GM10847 (cell line): ENCODE data around the gene SOCS6.

Source experiments
- POLR2A ChIP-seq: IDR thresholded peaks from 2 replicates; pipeline ENCODE4 v1.6.1; 2011; ENCODE audit not compliant: insufficient read length; ENCODE audit errors: extremely low read depth

SOCS6 gene

DNA sequence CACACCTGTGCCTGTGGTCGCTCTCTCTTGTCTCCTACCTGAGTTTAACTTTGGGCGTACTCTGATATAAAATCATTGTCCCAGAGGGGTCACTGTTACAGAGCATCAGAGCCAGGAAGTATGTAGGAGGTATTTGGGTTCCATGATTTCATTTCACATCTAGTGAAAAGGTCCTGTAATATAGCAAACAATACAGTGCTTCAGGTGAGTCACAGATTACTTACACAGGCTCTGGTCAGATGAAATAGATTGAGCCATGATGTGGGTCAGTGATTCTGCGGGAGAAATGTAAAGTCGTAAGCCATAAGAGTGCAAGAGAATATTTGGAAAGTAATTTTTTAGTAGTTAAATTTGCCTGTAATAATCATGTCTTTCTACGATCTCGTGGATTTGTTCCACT is 70.2 kb downstream of the SOCS6 start:
- no peak for TF ChIP-seq POLR2A

DNA sequence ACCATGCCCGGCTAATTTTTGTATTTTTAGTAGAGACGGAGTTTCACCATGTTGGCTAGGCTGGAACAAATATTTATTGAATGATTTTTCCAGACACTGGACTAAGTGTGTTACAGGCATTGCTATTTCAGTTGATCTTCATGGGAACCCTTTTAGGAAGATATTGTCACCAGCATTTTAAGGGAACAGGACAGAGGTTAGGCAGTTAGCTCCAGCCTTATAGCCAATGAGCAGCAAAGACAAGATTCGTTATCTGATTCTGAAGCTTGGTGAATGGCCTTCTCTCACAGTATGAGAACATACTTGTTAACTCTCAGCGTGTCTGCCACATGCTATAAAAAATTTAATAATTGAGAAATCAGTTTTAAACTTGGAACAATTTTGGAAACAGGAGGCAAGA is 73.4 kb downstream of the SOCS6 start:
- no peak for TF ChIP-seq POLR2A

DNA sequence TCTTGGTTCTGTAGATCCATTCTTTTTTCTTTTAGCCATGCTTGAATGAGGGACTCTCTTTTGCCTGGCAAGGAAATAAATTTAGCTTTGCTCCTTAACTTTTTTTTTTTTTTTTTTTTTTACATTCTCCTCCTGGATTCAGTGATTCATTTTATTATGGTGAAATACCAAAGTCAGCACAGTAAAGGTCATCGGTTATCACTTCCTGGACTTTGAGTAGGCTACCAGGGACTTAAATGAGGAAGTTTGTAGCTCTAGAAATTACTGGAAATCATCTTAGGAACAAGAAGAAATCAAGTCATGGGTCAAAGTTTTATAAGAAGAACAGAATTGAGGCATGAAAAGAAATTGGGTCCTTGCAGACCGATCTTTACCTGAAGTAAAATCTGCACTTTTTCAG is 75.0 kb downstream of the SOCS6 start:
- no peak for TF ChIP-seq POLR2A

DNA sequence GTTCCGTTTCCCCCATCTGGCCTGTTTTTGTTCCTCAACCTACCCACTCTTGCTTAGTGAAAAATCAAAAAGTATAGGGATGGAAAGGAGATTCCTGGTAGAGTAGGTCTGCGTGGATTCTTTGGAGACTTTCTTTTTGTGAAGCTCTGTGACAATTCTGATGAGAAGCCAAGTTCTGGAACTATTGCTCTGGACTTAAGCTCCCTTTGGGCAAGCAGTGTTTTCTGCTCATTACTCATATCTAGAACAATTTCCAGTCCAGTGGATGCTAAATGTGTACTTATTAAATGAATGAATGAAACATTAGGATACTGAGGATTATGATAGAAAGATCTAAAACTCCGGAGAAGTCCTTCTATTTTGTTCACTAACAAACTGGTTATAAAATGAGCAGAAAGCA is 76.5 kb downstream of the SOCS6 start:
- TF ChIP-seq POLR2A: no peak

DNA sequence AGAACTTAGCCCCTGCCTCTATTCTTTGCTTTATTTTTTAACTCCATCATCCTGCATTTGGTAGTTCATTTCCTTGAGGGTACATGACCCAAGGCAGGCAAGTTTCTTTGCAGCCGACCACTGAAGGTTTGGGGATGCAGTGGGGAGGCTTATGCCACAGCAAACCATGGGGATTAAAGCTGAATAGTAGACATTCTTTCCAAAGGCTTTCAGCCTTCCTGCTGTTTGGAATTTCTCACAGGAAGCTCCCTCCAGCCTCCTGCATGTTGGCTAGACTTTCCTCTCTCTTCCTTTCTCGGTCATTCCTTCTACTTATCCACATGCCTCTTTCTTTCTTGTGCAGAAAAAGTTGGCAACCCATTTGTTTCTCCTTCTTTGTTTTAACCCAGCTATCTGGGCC is 77.3 kb downstream of the SOCS6 start:
- no peak for TF ChIP-seq POLR2A

DNA sequence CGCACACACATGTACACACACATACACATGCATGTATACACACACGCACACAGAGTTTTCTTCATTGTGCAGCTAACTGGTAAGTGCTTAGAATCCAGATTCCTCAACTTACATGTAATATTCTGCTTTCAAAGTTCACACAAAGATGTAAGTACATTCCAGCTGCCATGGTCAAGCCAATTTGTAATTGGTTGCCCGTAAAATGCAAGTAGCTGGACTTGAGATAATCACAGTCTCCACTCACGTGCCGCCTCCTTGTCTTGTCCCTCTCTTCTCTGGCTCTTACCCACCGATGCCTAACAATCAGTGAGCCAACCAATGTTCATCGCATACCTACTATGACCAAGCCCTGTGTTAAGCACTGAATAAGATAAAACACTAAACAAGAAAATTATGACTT is 77.8 kb downstream of the SOCS6 start:
- TF ChIP-seq POLR2A: no peak

DNA sequence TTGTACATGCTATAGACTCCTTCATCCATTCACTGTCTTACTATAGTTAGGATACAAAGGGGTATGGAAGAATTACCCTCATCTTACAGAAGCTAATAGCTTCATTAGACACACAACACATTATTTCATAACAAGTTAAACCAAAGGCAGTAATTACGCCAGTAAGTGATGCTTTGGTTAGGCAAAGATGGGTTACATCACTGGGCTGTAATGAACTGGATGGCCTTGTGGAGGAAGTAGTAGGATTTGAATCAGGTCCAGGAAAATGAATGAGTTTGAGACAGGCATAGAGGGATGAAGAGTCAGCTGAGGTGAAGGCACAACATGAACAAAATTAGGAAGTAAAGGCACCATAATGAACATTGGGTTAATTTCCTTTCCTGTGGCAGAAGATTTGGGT is 80.1 kb downstream of the SOCS6 start:
- no peak for TF ChIP-seq POLR2A

DNA sequence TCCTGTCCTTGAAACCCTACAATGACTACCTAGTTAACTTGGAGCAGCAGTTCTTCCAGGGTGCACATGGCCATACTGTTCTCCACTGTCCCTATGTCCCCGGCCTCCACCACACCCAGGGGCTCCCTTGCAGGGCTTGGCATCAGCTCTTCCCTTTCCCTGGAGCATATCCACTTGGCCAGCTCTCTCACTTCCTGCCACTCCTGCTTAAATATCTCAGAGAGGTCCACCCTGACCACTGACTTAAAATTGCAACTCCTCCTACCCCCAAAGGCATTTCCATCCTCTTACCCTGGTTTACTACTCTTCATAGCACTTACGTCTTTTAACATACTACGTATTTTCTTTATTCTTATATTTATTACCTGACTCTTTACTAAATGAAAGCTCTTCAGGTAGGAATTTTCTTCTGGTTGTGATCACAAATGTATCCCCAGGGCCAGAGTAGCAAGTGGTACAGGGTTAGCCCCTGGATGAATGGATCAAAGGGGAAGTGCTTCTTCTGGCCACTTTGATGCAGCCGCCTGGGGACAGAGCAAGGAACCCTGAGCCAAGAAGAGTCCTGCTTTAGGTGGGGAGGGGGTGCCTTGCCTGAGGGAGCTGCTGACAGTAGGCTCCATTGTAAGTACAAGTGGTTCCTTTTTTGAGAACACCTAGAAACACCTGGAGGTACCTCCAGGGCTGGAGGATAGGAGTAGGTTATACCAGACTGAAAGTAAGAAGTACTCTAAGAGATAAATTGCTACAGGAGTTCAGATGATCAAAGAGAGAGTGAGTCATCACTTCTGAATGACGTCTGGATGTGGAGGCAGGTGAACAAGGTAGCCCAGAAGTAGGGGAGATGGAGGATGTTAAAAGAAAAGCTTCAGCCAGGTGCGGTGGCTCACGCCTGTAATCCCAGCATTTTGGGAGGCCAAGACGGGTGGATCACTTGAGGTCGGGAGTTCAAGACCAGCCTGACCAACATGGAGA is 82.2 kb downstream of the SOCS6 start:
- no peak for TF ChIP-seq POLR2A

DNA sequence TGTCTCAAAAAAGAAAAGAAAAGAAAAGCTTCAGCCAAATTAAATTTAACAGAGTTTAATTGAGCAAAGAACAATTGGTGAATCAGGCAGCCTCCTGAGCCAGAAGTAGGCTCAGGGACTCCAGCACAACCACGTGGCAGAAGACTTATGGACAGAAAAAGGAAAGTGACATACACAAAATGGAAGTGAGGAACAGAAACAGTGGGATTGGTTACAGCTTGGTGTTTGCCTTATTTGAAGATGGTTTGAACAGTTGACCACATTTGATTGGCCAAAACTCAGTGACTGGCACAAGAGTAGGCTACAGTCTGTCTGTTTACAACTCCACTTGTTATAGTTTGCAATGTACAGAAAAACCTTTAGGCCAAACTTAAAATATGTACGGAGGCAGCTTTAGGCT is 83.1 kb downstream of the SOCS6 start:
- TF ChIP-seq POLR2A: no peak

DNA sequence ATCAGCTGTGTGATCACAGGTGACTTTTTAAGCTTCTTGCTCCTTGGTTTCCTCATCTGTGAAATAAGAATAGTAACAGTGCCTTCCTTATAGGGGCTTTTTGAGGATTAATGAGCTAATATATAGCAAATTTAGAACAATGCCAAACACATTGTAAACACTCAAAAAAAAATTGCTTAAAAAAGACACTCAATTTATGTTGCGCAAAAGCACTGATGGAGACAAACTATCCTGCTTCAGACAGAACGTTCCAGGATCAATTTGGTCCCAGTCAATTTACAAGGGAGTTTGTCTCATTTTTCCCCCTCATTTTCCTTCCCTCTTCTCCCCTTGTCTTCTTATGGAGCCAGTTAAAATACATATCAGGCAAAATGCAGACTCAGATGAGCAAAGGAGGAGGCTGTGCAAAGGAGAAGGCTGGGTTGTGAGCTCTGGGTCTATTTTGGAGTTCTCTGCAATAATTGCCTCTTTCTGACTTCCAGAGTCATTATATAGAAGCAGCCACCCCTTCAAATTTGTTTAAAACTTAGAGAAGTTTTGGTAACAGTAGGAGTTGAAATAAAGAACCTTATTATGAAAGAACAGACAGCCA is 83.7 kb downstream of the SOCS6 start:
- no peak for TF ChIP-seq POLR2A

DNA sequence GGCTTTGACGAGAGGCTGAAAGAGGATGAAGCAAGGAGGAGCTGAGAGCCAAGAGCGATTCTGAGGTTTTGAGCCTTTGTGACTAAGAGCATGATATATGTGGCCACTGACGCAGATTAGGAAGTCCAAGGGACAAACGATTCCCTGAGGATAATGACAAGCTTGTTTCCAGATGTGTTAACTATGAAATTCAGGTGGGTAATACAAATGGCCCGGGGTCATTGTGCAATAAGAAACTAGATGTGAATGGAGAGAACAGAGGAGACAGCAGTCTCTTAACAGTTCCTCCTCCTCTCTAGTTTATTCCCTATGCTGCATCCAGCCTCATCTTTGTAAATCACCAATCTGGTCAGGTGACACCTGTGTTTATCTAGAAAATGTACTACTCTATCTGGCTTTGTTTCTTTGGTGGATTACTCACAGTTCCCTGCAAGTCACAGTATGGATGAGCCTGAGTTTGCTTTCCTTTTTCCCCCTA is 84.2 kb downstream of the SOCS6 start:
- TF ChIP-seq POLR2A: no peak

DNA sequence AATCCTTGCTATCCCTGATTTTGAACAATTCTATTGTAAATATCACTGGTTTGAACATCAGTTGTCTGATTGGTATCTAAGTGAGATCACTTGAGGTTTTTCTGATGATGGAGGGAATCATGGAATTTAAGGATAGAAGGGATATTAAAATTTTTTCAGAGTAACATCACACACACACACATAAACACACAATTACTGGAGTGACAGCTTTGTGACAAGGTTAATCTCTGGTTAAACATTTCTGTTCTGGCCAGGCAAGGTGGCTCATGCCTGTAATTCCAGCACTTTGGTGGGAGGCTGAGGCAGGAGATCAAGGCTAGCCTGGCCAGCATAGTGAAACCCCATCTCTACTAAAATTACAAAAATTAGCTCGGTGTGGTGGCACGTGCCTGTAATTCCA is 85.3 kb downstream of the SOCS6 start:
- no peak for TF ChIP-seq POLR2A

DNA sequence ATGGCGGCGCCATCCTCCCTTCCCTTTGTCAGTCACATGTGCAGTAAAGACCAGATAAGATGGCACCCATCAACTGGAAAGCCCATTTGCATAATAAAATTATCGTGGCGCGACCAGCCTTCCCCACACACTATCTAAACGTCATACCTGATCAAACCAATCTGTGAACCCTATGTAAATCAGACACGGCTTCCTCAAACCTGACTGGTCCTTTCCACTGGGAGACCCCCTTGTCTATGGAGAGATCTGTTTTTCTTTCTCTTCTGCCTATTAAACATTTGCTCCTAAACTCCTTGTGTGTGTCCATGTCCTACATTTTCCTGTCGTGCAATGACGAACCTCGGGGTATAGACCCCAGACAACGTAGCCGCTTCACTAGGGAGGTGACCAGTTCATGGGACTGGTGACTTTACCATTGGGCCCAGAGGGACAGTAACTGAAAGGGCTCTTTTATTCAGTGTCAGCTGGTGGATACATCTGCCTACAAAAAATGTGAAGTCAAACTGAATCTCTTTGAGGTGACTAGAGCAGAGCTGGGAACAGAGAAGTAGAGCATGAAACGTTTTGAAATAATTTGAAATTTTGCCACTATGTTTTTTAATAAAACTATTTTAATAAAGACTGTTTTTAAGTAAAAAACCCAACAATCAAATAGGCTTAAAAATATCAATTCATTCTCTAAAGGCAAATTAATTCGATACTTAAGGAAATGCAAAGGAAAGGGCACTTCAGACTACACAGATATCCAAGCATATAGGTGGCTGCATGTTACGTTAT is 87.5 kb downstream of the SOCS6 start:
- no peak for TF ChIP-seq POLR2A

DNA sequence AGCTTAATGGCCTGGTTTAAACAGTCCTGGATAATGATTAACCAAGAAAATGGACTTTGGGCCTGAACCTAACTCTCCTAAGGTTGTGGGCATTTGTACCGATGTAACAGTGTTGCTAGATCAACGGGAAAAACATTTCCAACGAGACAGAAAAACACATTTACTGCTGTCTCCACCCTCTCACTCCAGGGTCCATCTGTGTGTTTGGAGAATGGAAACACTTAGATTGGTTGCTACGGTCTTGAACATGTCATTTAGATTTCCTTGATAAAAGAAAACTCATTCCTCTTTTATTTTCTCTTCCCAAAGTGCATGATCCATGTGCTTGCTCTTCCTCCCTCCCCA is 88.0 kb downstream of the SOCS6 start:
- no peak for TF ChIP-seq POLR2A

DNA sequence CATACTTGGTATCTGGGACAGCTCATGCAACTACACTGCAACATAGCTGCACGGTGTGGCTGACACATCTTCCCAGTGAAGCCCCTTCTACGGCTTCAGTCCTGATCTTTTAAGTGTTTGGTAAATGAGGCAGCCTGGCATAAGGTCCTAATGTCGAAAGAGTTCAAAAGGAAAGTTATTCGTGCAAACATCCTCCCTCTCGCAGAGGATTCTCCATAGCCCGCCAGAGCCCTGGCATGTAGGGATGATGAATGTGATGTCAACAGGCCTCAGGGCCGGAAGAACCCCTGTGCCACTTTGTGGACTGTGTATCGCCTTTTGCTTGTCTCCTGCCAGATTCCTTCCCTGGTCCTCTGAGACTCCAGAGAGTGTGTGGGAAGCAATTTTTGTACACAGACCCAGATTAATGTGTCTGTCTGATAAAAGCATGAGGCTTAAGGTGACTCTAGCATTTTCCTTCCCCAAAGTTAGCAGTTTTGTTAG is 88.5 kb downstream of the SOCS6 start:
- no peak for TF ChIP-seq POLR2A
